GM18502 (cell line): ENCODE data around the gene ALPG.
"Not testable (repeated sequence)": the region's sequence is repeated elsewhere in the genome, so short reads cannot be mapped to it uniquely, and the experiment has no call there.

Experiments used
- ATAC-seq: cut with Tn5 transposase; IDR thresholded peaks from one replicate; pipeline ENCODE4 v1.9.1; 2021; ENCODE audit warnings: mild to moderate bottlenecking; ENCODE audit not compliant: unreplicated experiment, poor library complexity

The ALPG gene

GRCh38 chr2:232376713-232377112, 29.9 kb upstream of the ALPG start:
- ATAC-seq = no peak

- no peak for ATAC-seq
These were observed 29.3 kb upstream of the ALPG start for GRCh38 chr2:232377319-232377718.

GRCh38 chr2:232377841-232378734, 28.6 kb upstream of the ALPG start:
- no peak for ATAC-seq

GRCh38 chr2:232378735-232379151, 27.9 kb upstream of the ALPG start, which contains the start of gene ALPP:
Gene ALPP, plus strand, starts transcription at chr2:232378751. Its CDS starts 52 bp downstream, at chr2:232378803.
- ATAC-seq = not testable (repeated sequence)

GRCh38 chr2:232379610-232380590, 26.7 kb upstream of the ALPG start:
- ATAC-seq = not testable (repeated sequence)

GRCh38 chr2:232381204-232382031, 25.2 kb upstream of the ALPG start:
- not testable (repeated sequence) for ATAC-seq

GRCh38 chr2:232382331-232383225, 24.1 kb upstream of the ALPG start:
- ATAC-seq = no peak

- ATAC-seq = no peak
These were observed 22.2 kb upstream of the ALPG start for GRCh38 chr2:232384466-232384865.

- not testable (repeated sequence) for ATAC-seq
These were observed 21.6 kb upstream of the ALPG start for GRCh38 chr2:232385058-232385457.

GRCh38 chr2:232385660-232386489, 20.8 kb upstream of the ALPG start:
- no peak for ATAC-seq

- ATAC-seq = no peak
These were observed 20.2 kb upstream of the ALPG start for GRCh38 chr2:232386490-232386739.

- no peak for ATAC-seq
These were observed 19.7 kb upstream of the ALPG start for GRCh38 chr2:232386740-232387450.

GRCh38 chr2:232387451-232388171, 19.0 kb upstream of the ALPG start:
- ATAC-seq = no peak

- no peak for ATAC-seq
These were observed 18.2 kb upstream of the ALPG start for GRCh38 chr2:232388324-232388891.

GRCh38 chr2:232389327-232389726, 17.3 kb upstream of the ALPG start:
- ATAC-seq = no peak

- ATAC-seq = no peak
These were observed 16.0 kb upstream of the ALPG start for GRCh38 chr2:232390661-232391060.

- no peak for ATAC-seq
These were observed 13.1 kb upstream of the ALPG start for GRCh38 chr2:232393556-232393955.
